Activated CD4-positive, alpha-beta T cell treated with anti-CD3 and anti-CD28 coated beads for 24 hours (primary cell): ENCODE results near the gene NAALAD2.

Experiments used
- DNase-seq, 2 donors: peaks; one replicate each; pipeline ENCODE4 v3.0.0-alpha.2; 2020; ENCODE audit warnings: low read depth in 2 of 2

Gene NAALAD2

DNA sequence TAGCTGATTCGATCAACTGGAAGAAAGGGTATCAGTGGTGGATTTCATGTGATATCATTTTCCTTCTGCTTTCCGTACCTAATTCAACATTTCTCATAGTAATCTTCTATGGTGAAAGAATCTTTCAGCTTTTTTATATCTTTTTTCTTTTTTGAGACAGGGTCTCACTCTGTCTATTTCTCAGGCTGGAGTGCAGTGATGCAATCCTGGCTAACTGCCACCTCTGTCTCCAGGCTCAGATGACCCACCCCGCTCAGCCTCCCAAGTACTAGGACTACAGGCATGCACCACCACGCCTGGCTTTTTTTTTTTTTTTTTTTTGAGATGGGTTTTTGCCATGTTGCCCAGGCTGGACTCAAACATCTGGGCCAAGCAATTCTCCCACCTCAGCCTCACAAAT lies 107.0 kb downstream of the NAALAD2 start:
- DNase-seq = no peak
